Activated B cell treated with CpG ODN at 0.5 μM for 24 hours (primary cell): ENCODE measurements around the gene CACNA1B. TPM values are rescaled to one million over a fixed set of nuclear protein-coding genes. Genes with fewer than 3 reads are reported as not detected.

Experiments
- ATAC-seq: fragments of 200-7000 bp; cut with Tn5 transposase; one replicate; pipeline ENCODE4 v1.10.0; 2021; ENCODE audit warnings: low read depth, mild to moderate bottlenecking, moderate library complexity
- CTCF ChIA-PET: fragments of 350-600 bp; sonication (Branson Sonifier 250); formaldehyde crosslinking; loops from one replicate; lab custom pipeline; 2021; ENCODE audit warnings: antibody characterized with exemption; lab: Charles Lee
- POLR2A ChIA-PET: fragments of 350-600 bp; sonication (Branson Sonifier 250); formaldehyde crosslinking; loops from one replicate; lab custom pipeline; 2021; ENCODE audit warnings: antibody characterized with exemption; lab: Charles Lee
- DNase-seq: peaks from one replicate; pipeline ENCODE4 v3.0.0; 2022
- H3K27ac Mint-ChIP-seq: one replicate; pipeline ENCODE4 v1.8.0; 2020; ENCODE audit warnings: mixed read lengths
- H3K27me3 Mint-ChIP-seq: one replicate; pipeline ENCODE4 v1.8.0; 2021; ENCODE audit warnings: mixed read lengths
- H3K36me3 Mint-ChIP-seq: one replicate; pipeline ENCODE4 v1.8.0; 2021; ENCODE audit warnings: low read depth, mixed read lengths
- H3K4me1 Mint-ChIP-seq: one replicate; pipeline ENCODE4 v1.8.0; 2021; ENCODE audit warnings: mixed read lengths
- H3K4me3 Mint-ChIP-seq: one replicate; pipeline ENCODE4 v1.8.0; 2020; ENCODE audit warnings: mild to moderate bottlenecking, mixed read lengths
- H3K9me3 Mint-ChIP-seq: one replicate; pipeline ENCODE4 v1.8.0; 2020; ENCODE audit warnings: mixed read lengths
- CTCF ChIP-seq: fragments of 200-600 bp; IDR thresholded peaks from one replicate; pipeline ENCODE4 v1.8.0; 2022; ENCODE audit warnings: antibody characterized with exemption, mild to moderate bottlenecking
- intact Hi-C: fragments of 100-400 bp; cut with micrococcal nuclease; formaldehyde crosslinking; loops from one replicate; pipeline ENCODE4 v1.15.1; 2024
- total RNA-seq: library from RNA; stranded (reverse); gene quantifications from 2 replicates; pipeline ENCODE4 v1.2.3, GENCODE V29; 2022

CACNA1B gene
- total RNA-seq, 1 donor from 2014 or later, result 1.5 TPM

GRCh38 chr9:138052322-138052615 lies 174.7 kb downstream of the CACNA1B start:
- DNase-seq, result peak; percentile 9
- H3K4me1 Mint-ChIP-seq, result no peaks in the 10 kb centered on the region
- H3K36me3 Mint-ChIP-seq, result no peaks in the 10 kb centered on the region
- H3K9me3 Mint-ChIP-seq, result no peaks in the 10 kb centered on the region
- H3K27ac Mint-ChIP-seq, result no peak overlapping the region
- POLR2A ChIA-PET, result no interaction called here
- H3K27me3 Mint-ChIP-seq, result peaks cover 5% of the 10 kb centered on the region
- H3K4me3 Mint-ChIP-seq, result no peak overlapping the region
- ATAC-seq, result no peak
- no peak for TF ChIP-seq CTCF
- CTCF ChIA-PET, result no interaction called here
- intact Hi-C loops, result no loop called here

GRCh38 chr9:138052635-138053320 lies 175.2 kb downstream of the CACNA1B start:
- no peaks in the 10 kb centered on the region for H3K4me1 Mint-ChIP-seq
- TF ChIP-seq CTCF, result no peak
- ChIA-PET CTCF (no interaction called here), POLR2A (no interaction called here)
- H3K27me3 Mint-ChIP-seq, result peaks cover 5% of the 10 kb centered on the region
- H3K4me3 Mint-ChIP-seq, result no peak overlapping the region
- no peaks in the 10 kb centered on the region for H3K36me3 Mint-ChIP-seq
- DNase-seq, result peak; percentile 9
- intact Hi-C loops, result no loop called here
- no peaks in the 10 kb centered on the region for H3K9me3 Mint-ChIP-seq
- H3K27ac Mint-ChIP-seq, result no peak overlapping the region
- no peak for ATAC-seq

GRCh38 chr9:138053321-138053868 lies 175.8 kb downstream of the CACNA1B start:
- ChIA-PET CTCF (no interaction called here), POLR2A (no interaction called here)
- Mint-ChIP-seq H3K27ac (no peak overlapping the region), H3K4me1 (no peaks in the 10 kb centered on the region), H3K4me3 (no peak overlapping the region), H3K9me3 (no peaks in the 10 kb centered on the region), H3K36me3 (no peaks in the 10 kb centered on the region), H3K27me3 (peaks cover 5% of the 10 kb centered on the region)
- intact Hi-C loops, result no loop called here
- ATAC-seq (no peak), DNase-seq (no peak)
- TF ChIP-seq CTCF, result no peak

GRCh38 chr9:138053996-138054752 lies 176.6 kb downstream of the CACNA1B start:
- Mint-ChIP-seq H3K9me3 (no peaks in the 10 kb centered on the region), H3K36me3 (no peaks in the 10 kb centered on the region), H3K27me3 (peaks cover 5% of the 10 kb centered on the region), H3K4me1 (no peaks in the 10 kb centered on the region), H3K27ac (no peak overlapping the region), H3K4me3 (no peak overlapping the region)
- CTCF ChIA-PET, result no interaction called here
- TF ChIP-seq CTCF, result no peak
- intact Hi-C loops, result no loop called here
- DNase-seq, result peak; percentile 4
- ATAC-seq, result no peak
- POLR2A ChIA-PET, result no interaction called here

GRCh38 chr9:138057726-138058125 lies 180.1 kb downstream of the CACNA1B start:
- intact Hi-C loops, result no loop called here
- CTCF ChIA-PET, result no interaction called here
- no peak overlapping the region for H3K4me3 Mint-ChIP-seq
- peaks cover 2% of the 10 kb centered on the region for H3K27me3 Mint-ChIP-seq
- H3K4me1 Mint-ChIP-seq, result no peaks in the 10 kb centered on the region
- no peaks in the 10 kb centered on the region for H3K36me3 Mint-ChIP-seq
- H3K9me3 Mint-ChIP-seq, result no peaks in the 10 kb centered on the region
- no peak for ATAC-seq
- TF ChIP-seq CTCF, result no peak
- POLR2A ChIA-PET, result no interaction called here
- no peak overlapping the region for H3K27ac Mint-ChIP-seq
- no peak for DNase-seq
